Middle frontal gyrus (tissue), 1 donor: Measurements from ENCODE around the gene BABAM1.

Experiments
- DNase-seq: peaks from one replicate; pipeline ENCODE4 v3.0.0-alpha.2; 2015; ENCODE audit warnings: low spot score; ENCODE audit errors: extremely low spot score

BABAM1 gene

DNA sequence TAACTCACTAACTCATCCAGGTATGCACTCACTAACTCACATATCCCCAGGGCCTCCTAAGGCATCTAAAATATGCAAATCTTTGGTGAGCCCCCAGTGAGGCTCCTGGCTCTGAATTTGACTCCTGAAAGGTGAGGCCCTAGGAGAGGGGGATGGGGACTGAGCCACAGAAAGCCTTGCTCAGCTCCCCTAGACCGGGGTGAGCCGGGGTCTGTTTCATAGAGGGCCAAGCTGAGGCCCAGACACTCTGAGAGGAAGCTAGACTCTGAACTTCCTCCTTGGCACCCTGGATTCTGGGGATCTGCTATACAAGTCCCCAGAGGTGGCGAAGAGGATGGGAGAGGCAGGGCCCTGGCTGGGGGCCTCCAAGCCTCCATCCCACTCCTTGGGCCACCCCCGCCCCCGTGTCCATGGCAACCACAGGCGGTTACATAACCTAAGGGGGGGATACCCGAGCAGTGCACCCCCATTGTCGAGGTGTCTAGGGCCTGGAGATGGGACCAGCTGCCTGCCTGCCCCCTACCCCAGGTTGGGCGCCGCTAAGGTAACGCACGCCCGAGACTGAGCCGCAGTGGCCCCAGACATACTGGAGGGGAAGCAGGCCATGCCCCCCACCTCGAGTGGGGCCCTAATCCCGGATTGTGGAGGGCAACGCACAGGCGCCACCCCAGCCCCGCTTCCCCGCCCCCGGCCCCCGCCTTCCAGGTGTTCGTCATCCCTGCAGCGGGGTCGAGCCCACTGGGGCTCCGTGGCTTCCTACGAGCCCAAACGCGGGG is 35.3 kb downstream of the BABAM1 start:
- no peak for DNase-seq

DNA sequence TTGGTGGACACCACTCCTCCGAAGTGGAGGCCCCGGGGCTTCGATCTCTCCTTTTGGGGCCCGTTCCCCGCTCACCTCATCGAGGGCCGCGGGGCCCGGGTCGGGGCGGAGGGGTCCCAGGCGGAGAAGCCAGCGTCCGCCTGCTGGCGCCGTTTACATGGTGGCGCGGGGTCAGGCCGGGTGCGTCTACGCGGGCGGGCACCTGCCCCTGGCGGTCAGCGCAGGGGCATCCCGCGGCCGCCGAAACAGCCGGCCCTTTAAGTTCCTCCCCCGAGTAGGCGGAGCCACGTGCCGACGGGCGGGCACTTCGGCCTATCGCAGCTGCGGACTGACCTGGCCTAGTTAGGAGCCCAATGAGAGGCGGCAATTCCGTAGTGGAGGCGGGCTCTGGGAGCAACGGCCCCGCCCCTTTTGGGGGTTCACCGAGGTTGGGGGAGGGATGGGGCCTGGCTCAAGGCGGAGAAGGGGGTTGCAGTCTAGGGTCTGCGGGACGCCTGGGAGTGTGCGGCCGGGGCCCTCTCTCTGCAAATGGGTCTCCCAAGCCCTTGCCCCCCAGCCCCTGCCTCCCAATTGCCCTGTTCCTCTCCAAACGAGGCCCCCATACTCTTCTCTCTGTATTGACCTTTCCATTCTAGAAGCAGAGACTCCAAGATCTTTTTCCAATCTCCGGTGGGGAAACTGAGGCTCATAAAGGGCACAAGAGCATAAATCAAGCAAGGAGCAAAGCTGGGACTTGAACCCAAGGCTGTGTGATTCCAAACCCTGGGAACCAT is 36.1 kb downstream of the BABAM1 start, which contains the start of gene ABHD8:
Gene ABHD8, minus strand, starts transcription at position 259 of the 773 bp plus-strand sequence. CDS start 1,809 bp downstream, outside the sequence.
- DNase-seq = peak; percentile 93

DNA sequence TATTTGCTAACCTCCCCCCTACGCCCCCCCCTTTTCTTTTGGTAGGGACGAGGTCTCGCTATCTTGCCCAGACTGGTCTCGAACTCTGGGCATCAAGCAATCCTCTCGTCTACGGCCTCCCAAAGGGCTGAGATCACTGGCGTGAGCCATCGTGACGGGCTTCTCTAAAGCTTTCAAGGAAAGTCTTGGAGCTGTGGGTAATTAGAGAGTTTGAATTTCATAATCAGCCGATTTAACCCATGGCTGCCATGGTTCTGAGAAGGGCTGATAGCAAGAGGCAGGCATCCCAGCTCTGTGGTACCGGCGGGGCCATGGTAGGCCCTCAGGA is 36.7 kb downstream of the BABAM1 start:
- no peak for DNase-seq

DNA sequence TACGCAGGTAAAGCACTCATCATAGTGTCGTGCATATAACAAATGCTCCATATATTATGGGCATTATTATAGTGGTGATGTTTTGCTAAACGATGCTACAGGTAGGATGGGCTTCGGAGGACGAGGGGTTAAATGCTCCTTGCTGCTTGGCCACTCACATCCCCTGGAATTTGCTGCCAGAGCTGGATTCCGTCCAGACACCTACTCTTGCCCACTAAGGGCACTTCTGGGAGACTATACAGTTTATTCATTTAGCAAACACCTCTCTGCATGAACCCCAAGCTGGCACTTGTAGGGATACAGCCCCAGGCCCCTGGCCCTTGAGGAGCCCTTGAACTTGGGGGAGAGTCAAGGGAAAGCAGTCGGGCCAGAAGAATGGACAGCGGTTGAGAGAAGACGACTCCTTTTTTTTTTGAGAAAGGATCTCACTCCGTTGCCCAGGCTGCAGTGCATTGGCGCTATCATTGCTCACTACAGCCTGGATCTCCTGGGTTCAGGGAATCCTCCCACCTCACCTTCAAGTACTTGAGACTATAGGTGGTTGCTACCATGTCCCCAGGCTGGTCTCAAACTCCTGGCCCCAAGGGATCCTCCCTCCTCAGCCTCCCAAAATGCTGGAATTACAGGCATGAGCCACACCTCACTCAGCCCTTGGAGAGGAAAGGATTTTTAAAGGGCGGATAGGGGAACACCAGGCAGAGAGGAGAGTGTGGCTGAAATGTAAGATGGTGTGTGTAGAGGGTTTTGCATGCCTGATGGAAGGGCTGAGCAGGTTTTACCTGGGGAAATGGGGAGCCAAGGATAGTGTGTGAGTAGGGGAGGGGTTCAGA is 37.4 kb downstream of the BABAM1 start:
- no peak for DNase-seq

DNA sequence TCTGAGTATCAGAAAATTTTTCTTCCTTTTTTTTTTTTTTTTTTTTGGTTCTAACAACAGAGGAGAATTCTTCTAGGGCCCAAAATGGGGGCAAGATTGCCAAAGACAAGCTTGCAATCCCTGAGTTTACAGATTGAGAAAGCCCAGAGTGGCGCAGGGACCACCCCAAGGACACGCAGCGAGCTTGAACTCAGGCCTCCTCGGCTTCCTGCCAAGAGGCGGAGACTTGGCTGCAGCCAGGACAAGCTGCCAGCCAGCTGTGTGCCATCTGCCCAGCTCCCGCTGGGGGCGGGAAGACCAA is 37.9 kb downstream of the BABAM1 start:
- DNase-seq = no peak

DNA sequence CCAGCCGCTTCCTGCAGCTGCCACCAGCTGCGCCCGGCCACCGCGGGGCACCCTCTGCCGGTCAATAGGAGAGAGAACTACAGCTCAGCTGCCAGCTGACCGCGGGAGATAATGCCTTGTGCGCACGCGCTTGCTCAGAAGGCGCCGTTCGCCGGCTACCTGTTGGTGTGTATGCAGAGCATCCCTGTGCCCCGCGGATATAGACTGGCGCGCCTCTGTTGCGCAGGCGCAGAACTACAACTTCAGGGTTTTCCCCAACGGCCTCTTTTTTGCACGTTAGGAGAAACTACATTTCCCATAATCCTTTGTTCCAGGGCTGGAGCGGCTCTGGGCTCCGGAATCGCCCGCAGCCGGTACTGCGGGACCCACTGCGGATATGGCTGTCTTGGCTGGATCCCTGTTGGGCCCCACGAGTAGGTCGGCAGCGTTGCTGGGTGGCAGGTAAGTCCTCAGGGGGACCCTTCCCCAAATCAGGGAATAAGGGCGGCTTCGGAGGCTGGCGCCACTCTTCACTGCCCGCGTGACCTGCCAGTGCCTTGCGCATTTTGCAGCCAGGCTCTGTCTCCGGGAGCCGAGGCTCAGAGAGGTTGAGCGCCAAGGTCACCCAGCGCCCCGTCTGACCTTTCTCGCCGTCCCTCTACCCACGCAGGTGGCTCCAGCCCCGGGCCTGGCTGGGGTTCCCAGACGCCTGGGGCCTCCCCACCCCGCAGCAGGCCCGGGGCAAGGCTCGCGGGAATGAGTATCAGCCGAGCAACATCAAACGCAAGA is 38.5 kb downstream of the BABAM1 start, which contains the start of gene MRPL34:
Gene MRPL34, plus strand, starts transcription at position 356 of the 768 bp plus-strand sequence. Its CDS starts 21 bp downstream, at position 377.
- DNase-seq = peak; percentile 94

DNA sequence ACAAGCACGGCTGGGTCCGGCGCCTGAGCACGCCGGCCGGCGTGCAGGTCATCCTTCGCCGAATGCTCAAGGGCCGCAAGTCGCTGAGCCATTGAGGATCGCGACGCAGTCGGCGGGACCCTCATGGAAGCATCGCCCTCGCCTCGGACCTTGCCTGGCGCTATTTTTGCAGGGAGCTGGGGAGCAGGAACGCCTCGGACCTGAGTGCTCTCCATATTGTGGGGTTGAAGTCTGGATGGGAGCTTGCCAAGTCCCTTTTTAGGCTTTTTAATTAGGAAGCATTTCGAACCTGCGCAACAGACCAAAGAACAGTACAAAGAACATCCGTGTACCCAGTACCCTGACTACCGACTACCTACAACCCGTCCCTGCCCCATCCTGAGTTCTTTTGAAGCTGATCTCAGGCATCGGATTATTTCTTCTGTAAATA is 39.1 kb downstream of the BABAM1 start:
- no peak for DNase-seq

DNA sequence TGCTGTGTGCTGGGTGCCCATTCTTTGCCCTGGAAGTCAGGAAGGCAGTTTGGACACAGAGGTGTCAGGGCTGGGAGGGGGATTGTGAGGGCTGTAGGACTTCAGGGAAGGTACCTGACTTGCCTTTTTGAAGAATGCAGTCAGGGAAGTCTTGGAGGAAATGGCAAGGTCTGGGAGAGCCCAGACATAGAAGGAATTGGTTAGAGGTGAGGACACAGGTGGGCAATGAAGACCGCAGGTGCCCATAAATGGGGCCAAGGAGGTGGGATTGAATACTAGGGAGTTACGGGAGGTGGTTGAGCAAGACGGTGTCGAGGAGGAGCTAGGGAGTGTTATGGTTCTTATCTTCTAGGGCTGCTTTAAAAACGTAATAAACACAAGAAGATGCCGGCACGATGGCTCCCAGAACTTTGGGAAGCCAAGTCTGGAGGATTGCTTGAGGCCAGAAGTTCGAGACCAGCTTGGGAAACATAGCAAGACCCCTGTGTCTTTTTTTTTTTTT is 40.7 kb downstream of the BABAM1 start:
- DNase-seq = no peak

DNA sequence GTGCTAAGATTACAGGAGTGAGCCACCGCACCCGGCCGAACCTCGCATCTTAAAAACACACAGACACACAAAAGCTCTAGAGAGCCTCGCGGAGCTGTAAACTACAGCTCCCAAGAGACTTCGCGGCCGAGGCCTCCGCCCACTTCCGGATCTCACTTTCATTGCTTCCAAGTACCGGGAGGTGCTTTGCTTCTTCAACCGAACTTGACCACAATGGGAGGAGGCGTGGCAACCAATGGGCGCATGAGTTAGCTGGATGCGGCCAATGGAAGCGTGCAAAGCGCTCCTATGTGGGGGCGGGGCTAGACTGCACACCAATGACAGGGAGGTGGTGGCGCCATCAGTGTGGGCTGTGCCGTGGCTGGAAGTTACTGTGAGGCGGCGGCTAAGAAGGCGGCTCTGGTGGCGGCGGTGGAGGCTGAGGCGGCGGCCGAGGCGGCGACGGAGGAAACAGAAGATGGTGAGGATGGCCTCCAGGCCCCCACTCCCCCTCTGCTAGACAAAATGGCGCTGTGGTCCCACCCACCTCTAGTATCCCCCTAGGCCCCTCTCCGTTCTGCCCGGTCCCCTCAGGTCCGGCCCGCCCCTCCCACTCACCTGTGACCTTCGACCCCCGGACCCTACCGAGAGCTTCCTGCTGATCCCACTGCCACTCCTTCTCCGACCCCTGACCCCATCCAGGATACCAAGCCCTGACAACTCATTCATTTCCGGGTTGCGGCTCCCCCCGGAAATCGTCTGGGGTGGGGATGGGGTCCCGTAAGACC is 42.1 kb downstream of the BABAM1 start, which contains the start of gene DDA1:
Gene DDA1, plus strand, starts transcription at position 366 of the 767 bp plus-strand sequence. Its CDS starts 92 bp downstream, at position 458.
- peak; percentile 98 for DNase-seq

DNA sequence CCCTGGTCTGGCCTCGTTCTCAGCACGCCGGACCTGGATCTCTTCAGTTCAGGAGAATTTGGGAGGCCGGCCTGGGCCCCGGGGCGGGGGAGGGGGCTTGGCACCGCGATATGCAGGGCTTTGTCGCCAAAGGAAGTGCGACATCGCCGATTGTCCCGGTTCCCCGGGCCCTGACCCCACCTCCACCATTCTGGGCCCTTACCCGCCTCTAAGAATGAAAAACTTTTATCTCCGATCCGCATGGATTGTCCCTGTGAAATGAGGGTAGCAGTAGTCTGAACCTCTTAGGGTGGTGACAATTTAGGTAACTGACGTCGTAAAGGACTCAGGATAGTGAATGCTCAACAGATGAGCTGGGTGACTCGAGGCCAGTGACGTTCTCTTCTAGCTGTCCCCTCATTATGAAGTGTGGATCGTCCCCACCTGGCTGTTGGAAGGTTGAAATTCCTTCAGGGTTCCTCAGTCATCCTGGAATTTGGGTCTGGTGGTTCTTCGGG is 42.8 kb downstream of the BABAM1 start:
- DNase-seq = no peak

DNA sequence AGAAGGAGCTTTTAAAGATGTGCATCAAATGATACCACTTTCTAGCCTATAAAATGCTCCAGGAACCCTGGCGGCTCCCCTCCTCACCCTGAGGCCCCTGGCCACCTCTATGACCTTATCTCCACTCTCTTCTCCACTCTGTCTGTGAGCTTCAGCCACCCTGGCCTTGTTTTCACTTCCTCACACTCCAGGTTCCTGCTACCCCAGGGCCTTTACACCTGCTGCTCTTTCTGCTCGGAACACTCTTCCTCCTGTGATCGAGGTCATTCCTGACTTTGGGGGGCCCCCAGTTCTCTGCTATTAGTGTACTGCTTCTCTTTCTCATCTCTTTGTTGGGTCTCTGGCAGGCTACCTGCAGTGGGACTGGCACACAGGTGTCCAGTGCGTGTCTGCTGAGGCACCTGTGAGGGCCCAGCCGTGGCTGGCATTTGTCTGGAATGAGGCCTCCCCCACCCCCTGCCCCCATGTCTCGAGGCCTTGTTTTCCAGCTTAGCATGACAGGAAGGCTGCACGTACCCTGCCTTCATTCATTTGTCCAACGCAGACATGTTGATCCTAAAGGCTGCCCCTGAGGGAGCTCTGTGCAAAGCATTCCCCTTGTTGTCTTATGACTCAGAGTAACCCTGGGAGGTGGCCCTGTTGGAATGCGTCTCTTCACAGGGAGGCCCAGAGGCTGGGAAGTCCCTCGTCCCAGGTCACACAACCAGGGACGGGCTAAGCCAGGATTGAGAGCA is 44.4 kb downstream of the BABAM1 start:
- no peak for DNase-seq

DNA sequence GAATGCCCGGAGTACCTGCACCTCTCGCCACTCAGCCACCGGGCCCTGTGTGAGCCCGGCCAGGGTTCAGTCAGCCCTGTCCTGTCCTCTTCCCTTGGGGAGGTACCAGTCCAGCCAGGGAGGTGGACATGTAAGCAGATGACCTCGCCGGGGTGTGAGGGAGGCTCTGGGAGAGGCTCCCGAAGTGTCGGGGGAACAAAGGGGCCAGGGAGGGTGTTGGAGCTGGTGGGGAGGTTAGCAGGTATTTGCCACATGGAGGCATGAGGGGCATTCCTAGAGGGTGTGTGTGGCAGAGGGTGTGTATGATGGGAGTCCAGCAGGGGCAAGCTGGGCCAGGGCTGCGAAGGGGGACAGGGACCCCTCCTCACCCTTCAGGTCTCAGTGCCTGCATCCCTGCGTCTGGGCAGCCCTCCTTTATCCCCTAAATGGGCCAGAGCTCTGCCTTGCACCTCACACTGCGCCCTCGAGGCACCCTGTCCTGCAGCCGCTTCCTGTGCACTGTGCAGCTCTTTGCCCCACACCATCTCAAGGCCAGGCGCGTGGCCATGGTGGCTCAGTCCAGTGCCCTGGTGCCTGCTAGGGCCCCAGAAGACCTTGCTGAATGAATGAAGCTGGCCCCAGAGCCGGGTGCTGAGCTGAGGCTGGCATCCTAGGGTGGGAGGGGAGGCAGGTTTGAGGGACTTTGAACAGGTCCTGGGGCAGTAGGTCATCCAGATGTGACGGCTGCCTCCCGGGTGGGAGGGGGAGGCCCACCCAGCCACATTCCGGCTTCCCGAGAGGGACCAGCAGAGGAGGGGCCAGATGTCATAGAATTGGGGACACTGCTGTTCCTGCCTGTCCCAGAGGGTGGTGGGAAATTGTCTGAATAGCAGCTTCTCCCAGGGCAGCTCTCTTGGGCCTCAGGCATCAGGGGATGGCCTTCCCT is 45.2 kb downstream of the BABAM1 start:
- DNase-seq = no peak

DNA sequence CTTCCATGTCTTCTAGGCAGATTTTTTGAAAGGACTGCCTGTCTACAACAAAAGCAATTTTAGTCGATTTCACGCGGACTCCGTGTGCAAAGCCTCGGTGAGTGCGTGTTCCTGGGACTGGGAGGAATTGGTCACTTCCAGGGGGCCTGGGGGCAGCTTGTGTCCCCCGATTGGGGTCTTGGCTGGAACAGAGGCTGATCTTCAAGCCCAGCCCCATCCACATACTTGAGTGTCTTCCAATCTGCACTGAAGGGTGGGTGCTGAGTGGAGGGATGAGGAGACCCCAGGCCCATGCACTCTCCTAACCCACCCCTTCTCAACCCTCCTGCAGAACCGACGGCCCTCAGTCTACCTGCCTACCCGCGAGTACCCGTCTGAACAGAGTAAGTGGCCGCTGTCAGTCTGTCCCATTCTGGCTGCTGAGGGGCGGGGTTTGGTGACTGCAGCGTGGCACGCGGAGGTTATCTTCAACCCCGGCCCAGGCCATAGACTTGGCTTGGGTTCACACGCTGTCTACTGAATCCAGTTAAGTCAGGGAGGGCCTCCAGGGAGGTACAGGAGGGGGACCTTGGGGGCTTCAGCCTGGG is 46.9 kb downstream of the BABAM1 start:
- DNase-seq = no peak

DNA sequence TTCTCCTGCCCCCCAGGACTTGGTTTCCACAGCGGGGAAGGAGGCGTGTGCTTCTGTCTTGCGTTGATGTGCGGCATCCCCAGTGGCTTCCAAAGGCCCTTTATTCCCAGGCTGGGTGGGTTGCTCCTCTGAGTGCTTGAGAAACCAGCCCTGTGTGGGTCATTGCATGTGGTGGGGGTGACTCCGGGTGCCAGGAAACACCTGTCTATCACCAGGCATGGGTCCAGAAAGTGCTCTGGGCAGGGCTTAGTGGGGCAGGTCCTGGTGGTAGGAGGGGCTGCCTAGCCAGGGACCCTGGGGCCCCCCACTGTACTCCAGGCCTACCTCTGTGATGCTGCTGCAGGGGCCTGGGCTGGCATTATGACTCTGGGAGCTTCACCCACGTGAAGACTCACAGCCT is 51.7 kb downstream of the BABAM1 start:
- no peak for DNase-seq

DNA sequence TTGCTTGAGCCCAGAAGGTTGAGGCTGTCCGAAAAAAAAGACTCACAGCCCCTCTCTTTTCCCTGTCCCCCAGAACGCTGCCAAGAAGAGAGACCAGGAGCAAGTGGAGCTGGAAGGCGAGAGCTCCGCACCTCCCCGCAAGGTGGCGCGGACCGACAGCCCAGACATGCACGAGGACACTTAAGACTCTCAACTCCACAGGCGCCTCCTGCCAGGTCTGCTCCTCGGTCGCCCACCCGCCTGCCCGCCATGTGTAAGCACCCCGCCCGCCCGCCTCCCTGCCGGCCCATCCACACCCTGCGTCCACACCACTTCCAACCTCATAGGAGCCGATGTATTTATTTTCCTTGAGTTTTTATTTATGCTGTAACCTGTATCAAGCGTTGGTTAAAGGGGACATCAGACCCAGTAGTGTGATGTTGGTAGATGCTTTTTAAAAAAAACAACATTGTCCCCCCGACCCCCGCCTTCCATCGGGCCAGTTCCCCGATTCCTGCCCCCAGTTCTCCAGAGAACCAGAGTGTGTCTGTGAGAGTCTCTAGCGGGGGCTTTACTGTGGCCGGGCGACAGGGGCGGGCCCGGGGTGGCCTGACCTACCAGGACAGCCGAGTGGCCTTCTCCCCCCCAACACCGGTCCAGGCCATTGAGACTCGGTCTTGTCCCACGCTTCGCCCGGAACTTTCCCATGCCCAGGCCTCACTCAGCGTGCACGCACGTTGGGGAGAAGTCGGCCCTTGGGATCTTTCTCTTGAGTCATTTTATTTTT is 52.4 kb downstream of the BABAM1 start:
- DNase-seq = no peak

DNA sequence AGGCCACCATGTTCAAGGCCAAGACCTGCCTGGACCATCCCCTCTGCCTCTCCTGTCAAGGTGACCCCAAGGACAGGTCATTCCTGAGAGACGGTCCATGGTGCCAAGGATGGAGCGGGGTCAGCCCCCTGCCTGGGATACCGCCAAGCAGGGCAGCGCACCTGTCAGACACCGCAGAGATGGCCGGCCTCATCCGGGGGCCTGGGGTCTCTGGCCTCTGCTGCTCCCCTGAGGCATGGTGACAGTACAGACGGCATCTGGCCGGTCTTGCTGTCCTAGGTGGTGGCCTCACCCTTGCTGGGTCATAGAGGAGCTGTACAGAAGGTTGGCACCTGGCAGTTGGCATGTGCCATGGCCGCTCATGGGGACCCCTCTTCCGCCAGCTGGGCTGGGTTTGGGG is 53.2 kb downstream of the BABAM1 start:
- no peak for DNase-seq
